ENCODE data around the gene MYH9. TPM values are rescaled to one million over a fixed set of nuclear protein-coding genes. Genes with fewer than 3 reads are reported as not detected.
"Not testable (repeated sequence)": the region's sequence is repeated elsewhere in the genome, so short reads cannot be mapped to it uniquely, and the experiment has no call there.

MYH9 gene
- polyA plus RNA-seq, 1 donor from 2014 or later, result 7.1 TPM

GRCh38 chr22:36431977-36432376 is 44.2 kb upstream of the MYH9 start:
- H3K4me2 ChIP-seq (ENCODE audit: low read length), result no peak overlapping the region
- no peaks in the 10 kb centered on the region for H3F3A ChIP-seq (ENCODE audit: insufficient read depth, low read length, poor library complexity, severe bottlenecking)
- H3K79me2 ChIP-seq (replicated peaks; ENCODE audit: insufficient read depth, low read length), result no peaks in the 10 kb centered on the region
- H3K36me3 ChIP-seq (ENCODE audit: insufficient read depth, low read length), result no peaks in the 10 kb centered on the region
- H2AFZ ChIP-seq (ENCODE audit: low read depth, low read length), result no peak overlapping the region
- H3K9ac ChIP-seq (ENCODE audit: low read length), result no peak overlapping the region
- no peaks in the 10 kb centered on the region for H3K9me3 ChIP-seq (ENCODE audit: low read length)
- H3K27me3 ChIP-seq (ENCODE audit: insufficient read depth, low read depth, low read length), result no peaks in the 10 kb centered on the region
- H3K4me3 ChIP-seq (ENCODE audit: low read length), result no peak overlapping the region
- no peaks in the 10 kb centered on the region for H3K9me2 ChIP-seq (ENCODE audit: insufficient read depth, low read length)
- H3K27ac ChIP-seq (ENCODE audit: low read length), result no peak overlapping the region
- TF ChIP-seq TAF1 (IDR thresholded peaks at IDR 0.05; ENCODE audit: low read depth) (no peak), EP300 (conservative IDR thresholded peaks at IDR 0.05; ENCODE audit: poor library complexity, severe bottlenecking) (no peak), REST (IDR thresholded peaks at IDR 0.05; ENCODE audit: borderline replicate concordance) (no peak), RAD21 (conservative IDR thresholded peaks at IDR 0.05) (no peak), POLR2AphosphoS5 (IDR thresholded peaks at IDR 0.05) (no peak), CTCF (IDR thresholded peaks at IDR 0.05; ENCODE audit: poor library complexity, severe bottlenecking) (no peak)
- H4K20me1 ChIP-seq (ENCODE audit: insufficient read depth), result no peaks in the 10 kb centered on the region

- Histone ChIP-seq H3K9me3 (ENCODE audit: low read length) (no peaks in the 10 kb centered on the region), H3K4me3 (ENCODE audit: low read length) (no peak overlapping the region), H3K9ac (ENCODE audit: low read length) (no peak overlapping the region), H3K36me3 (ENCODE audit: insufficient read depth, low read length) (no peaks in the 10 kb centered on the region), H3K9me2 (ENCODE audit: insufficient read depth, low read length) (no peaks in the 10 kb centered on the region), H4K20me1 (ENCODE audit: insufficient read depth) (no peaks in the 10 kb centered on the region), H3K27ac (ENCODE audit: low read length) (no peak overlapping the region), H3F3A (ENCODE audit: insufficient read depth, low read length, poor library complexity, severe bottlenecking) (no peaks in the 10 kb centered on the region), H3K79me2 (replicated peaks; ENCODE audit: insufficient read depth, low read length) (no peaks in the 10 kb centered on the region), H3K4me2 (ENCODE audit: low read length) (no peak overlapping the region), H3K27me3 (ENCODE audit: insufficient read depth, low read depth, low read length) (no peaks in the 10 kb centered on the region), H2AFZ (ENCODE audit: low read depth, low read length) (no peak overlapping the region)
- no peak for TF ChIP-seq EZH2 (IDR thresholded peaks at IDR 0.05; ENCODE audit: borderline replicate concordance, insufficient read depth, low read length, poor library complexity, severe bottlenecking)
- TF ChIP-seq EP300 (conservative IDR thresholded peaks at IDR 0.05; ENCODE audit: poor library complexity, severe bottlenecking), result no peak
- TF ChIP-seq POLR2AphosphoS5 (IDR thresholded peaks at IDR 0.05), result no peak
- TF ChIP-seq TAF1 (IDR thresholded peaks at IDR 0.05; ENCODE audit: low read depth), result no peak
- no peak for TF ChIP-seq MXI1 (conservative IDR thresholded peaks at IDR 0.05; ENCODE audit: poor library complexity, severe bottlenecking)
- no peak for TF ChIP-seq SMC3 (conservative IDR thresholded peaks at IDR 0.05; ENCODE audit: poor library complexity)
- no peak for TF ChIP-seq RAD21 (conservative IDR thresholded peaks at IDR 0.05)
- TF ChIP-seq REST (IDR thresholded peaks at IDR 0.05; ENCODE audit: borderline replicate concordance), result no peak
- TF ChIP-seq CTCF (IDR thresholded peaks at IDR 0.05; ENCODE audit: poor library complexity, severe bottlenecking), result no peak
Measured at GRCh38 chr22:36430863-36431262, 43.1 kb upstream of the MYH9 start.

- H3K79me2 ChIP-seq (replicated peaks; ENCODE audit: insufficient read depth, low read length); H3F3A ChIP-seq (ENCODE audit: insufficient read depth, low read length, poor library complexity, severe bottlenecking); H3K9me2 ChIP-seq (ENCODE audit: insufficient read depth, low read length); H3K9ac ChIP-seq (ENCODE audit: low read length); H3K9me3 ChIP-seq (ENCODE audit: low read length); H3K36me3 ChIP-seq (ENCODE audit: insufficient read depth, low read length); H3K27me3 ChIP-seq (ENCODE audit: insufficient read depth, low read depth, low read length); H4K20me1 ChIP-seq (ENCODE audit: insufficient read depth); H2AFZ ChIP-seq (ENCODE audit: low read depth, low read length); H3K4me2 ChIP-seq (ENCODE audit: low read length); H3K4me3 ChIP-seq (ENCODE audit: low read length); H3K27ac ChIP-seq (ENCODE audit: low read length): not testable (repeated sequence)
Measured at GRCh38 chr22:36427952-36428351, 40.2 kb upstream of the MYH9 start.
